ENCODE measurements around the gene DCLK1.

DNA sequence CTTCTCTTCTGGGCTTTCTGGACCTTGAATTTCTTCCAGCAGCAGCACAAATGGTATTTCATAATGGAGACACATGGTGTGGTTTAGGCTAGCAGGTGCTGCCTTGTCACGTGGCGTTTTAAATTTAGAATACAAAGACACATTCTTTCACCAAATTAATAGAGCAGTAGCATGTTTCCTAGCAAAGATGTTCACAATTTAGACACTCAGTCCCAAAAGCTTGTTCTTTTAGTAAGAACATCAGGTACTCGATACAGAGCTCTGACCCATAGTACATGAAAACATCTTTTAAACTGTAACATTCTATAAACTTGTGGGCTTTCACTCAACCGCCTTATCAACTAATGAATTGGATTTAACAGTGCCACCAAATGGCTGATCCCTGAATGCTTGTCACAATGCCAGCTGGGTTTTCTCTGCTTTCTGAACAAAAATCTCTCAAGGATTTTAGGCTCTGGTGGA is 290.1 kb downstream of the DCLK1 start:
- no peak for TF ChIP-seq EZH2 (IDR thresholded peaks at IDR 0.05; ENCODE audit: borderline replicate concordance)
- TF ChIP-seq, protein P1, sequence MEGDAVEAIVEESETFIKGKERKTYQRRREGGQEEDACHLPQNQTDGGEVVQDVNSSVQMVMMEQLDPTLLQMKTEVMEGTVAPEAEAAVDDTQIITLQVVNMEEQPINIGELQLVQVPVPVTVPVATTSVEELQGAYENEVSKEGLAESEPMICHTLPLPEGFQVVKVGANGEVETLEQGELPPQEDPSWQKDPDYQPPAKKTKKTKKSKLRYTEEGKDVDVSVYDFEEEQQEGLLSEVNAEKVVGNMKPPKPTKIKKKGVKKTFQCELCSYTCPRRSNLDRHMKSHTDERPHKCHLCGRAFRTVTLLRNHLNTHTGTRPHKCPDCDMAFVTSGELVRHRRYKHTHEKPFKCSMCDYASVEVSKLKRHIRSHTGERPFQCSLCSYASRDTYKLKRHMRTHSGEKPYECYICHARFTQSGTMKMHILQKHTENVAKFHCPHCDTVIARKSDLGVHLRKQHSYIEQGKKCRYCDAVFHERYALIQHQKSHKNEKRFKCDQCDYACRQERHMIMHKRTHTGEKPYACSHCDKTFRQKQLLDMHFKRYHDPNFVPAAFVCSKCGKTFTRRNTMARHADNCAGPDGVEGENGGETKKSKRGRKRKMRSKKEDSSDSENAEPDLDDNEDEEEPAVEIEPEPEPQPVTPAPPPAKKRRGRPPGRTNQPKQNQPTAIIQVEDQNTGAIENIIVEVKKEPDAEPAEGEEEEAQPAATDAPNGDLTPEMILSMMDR (IDR thresholded peaks at IDR 0.05; ENCODE audit: poor library complexity), result no peak
- no peak for TF ChIP-seq EZH2phosphoT487 (IDR thresholded peaks at IDR 0.05; ENCODE audit: low read depth, severe bottlenecking, unreplicated experiment)

Data from hepatocyte (in vitro differentiated cells).